H9 (cell line): ENCODE measurements around the gene BMPER. TPM values are rescaled to one million over a fixed set of nuclear protein-coding genes. Genes with fewer than 3 reads are reported as not detected.

Experiments
- DNase-seq: peaks from one replicate; pipeline ENCODE4 v3.0.0-alpha.2; 2017
- H2AFZ ChIP-seq: one replicate; pipeline ENCODE4 v1.6.1; 2013; ENCODE audit warnings: mild to moderate bottlenecking, low read length, control low read depth, moderate library complexity
- H2AK5ac ChIP-seq: 2 replicates; pipeline ENCODE4 v1.6.1; 2013; ENCODE audit warnings: low read length, control low read depth, mixed read lengths; ENCODE audit not compliant: insufficient read length
- H2BK120ac ChIP-seq: one replicate; pipeline ENCODE4 v1.6.1; 2013; ENCODE audit warnings: low read depth, mild to moderate bottlenecking, low read length, control low read depth, inconsistent platforms; ENCODE audit not compliant: poor library complexity, severe bottlenecking
- H2BK12ac ChIP-seq: 2 replicates; pipeline ENCODE4 v1.6.1; 2013; ENCODE audit warnings: low read length, control low read depth, mixed read lengths, low read depth; ENCODE audit not compliant: insufficient read length
- H2BK15ac ChIP-seq: 2 replicates; pipeline ENCODE4 v1.6.1; 2013; ENCODE audit warnings: low read depth, low read length, control low read depth
- H2BK20ac ChIP-seq: one replicate; pipeline ENCODE4 v1.6.1; 2013; ENCODE audit warnings: low read depth, mild to moderate bottlenecking, low read length, control low read depth, inconsistent platforms; ENCODE audit not compliant: poor library complexity, severe bottlenecking
- H2BK5ac ChIP-seq: 2 replicates; pipeline ENCODE4 v1.6.1; 2013; ENCODE audit warnings: low read length, control low read depth, mixed read lengths; ENCODE audit not compliant: insufficient read length
- H3K14ac ChIP-seq: 2 replicates; pipeline ENCODE4 v1.6.1; 2013; ENCODE audit warnings: low read length, control low read depth; ENCODE audit not compliant: insufficient read depth
- H3K18ac ChIP-seq: 2 replicates; pipeline ENCODE4 v1.6.1; 2013; ENCODE audit warnings: low read depth, mild to moderate bottlenecking, mixed read lengths, low read length, control low read depth; ENCODE audit not compliant: insufficient read length
- H3K23ac ChIP-seq: 2 replicates; pipeline ENCODE4 v1.6.1; 2013; ENCODE audit warnings: low read length, control low read depth, mixed read lengths, low read depth; ENCODE audit not compliant: insufficient read length
- H3K23me2 ChIP-seq: 2 replicates; pipeline ENCODE4 v1.6.1; 2013; ENCODE audit warnings: low read depth, mild to moderate bottlenecking, mixed read lengths, low read length, control low read depth; ENCODE audit not compliant: insufficient read length, poor library complexity, severe bottlenecking
- H3K27ac ChIP-seq: 2 replicates; pipeline ENCODE4 v1.5.1; 2013; ENCODE audit warnings: low read length, control low read depth, mixed read lengths, low read depth; ENCODE audit not compliant: insufficient read length
- H3K27me3 ChIP-seq: 2 replicates; pipeline ENCODE4 v1.6.1; 2013; ENCODE audit warnings: low read length, control low read depth, inconsistent platforms; ENCODE audit not compliant: insufficient read depth
- H3K4ac ChIP-seq: 2 replicates; pipeline ENCODE4 v1.6.1; 2013; ENCODE audit warnings: low read depth, mild to moderate bottlenecking, control low read depth, inconsistent platforms, low read length, moderate library complexity
- H3K4me1 ChIP-seq: 2 replicates; pipeline ENCODE4 v1.6.1; 2013; ENCODE audit warnings: low read length, control low read depth, inconsistent platforms; ENCODE audit not compliant: insufficient read depth
- H3K4me2 ChIP-seq: 2 replicates; pipeline ENCODE4 v1.6.1; 2013; ENCODE audit warnings: low read length, control low read depth, mixed read lengths; ENCODE audit not compliant: insufficient read length, insufficient read depth
- H3K56ac ChIP-seq: 2 replicates; pipeline ENCODE4 v1.6.1; 2013; ENCODE audit warnings: low read depth, mild to moderate bottlenecking, mixed read lengths, low read length, control low read depth; ENCODE audit not compliant: insufficient read length
- H3K79me1 ChIP-seq: 2 replicates; pipeline ENCODE4 v1.6.1; 2013; ENCODE audit warnings: low read depth, mild to moderate bottlenecking, moderate library complexity, low read length, control low read depth, inconsistent platforms; ENCODE audit not compliant: insufficient read depth, poor library complexity, severe bottlenecking
- H3K79me2 ChIP-seq: 2 replicates; pipeline ENCODE4 v1.6.1; 2013; ENCODE audit warnings: low read length, control low read depth, inconsistent platforms; ENCODE audit not compliant: insufficient read depth
- H3K9ac ChIP-seq: 2 replicates; pipeline ENCODE4 v1.6.1; 2013; ENCODE audit warnings: low read length, control low read depth, mixed read lengths; ENCODE audit not compliant: insufficient read length; ENCODE audit errors: extremely low read depth
- H3K9me3 ChIP-seq: one replicate; pipeline ENCODE4 v1.6.1; 2013; ENCODE audit warnings: low read depth, low read length, inconsistent platforms; ENCODE audit not compliant: control insufficient read depth
- H3T11ph ChIP-seq: one replicate; pipeline ENCODE4 v1.6.1; 2013; ENCODE audit warnings: mild to moderate bottlenecking, low read length, control low read depth, inconsistent platforms
- H4K20me1 ChIP-seq: one replicate; pipeline ENCODE4 v1.6.1; 2013; ENCODE audit not compliant: control insufficient read depth, insufficient read length, insufficient read depth
- H4K5ac ChIP-seq: 2 replicates; pipeline ENCODE4 v1.6.1; 2013; ENCODE audit warnings: low read depth, mild to moderate bottlenecking, mixed read lengths, low read length, control low read depth; ENCODE audit not compliant: insufficient read length
- H4K8ac ChIP-seq: replicated peaks from 2 replicates; pipeline ENCODE4 v1.6.1; 2013; ENCODE audit warnings: low read length, control low read depth, mixed read lengths, low read depth; ENCODE audit not compliant: insufficient read length
- H4K91ac ChIP-seq: 2 replicates; pipeline ENCODE4 v1.6.1; 2013; ENCODE audit warnings: low read depth, mild to moderate bottlenecking, moderate library complexity, mixed read lengths, low read length, control low read depth; ENCODE audit not compliant: insufficient read length
- H3K27ac Mint-ChIP-seq, 3 experiments: 2 replicates in 2 of 3; 3 replicates in 1 of 3; pipeline ENCODE4 v1.8.0; 2020 to 2021; ENCODE audit warnings: mixed read lengths in 3 of 3, mild to moderate bottlenecking in 1 of 3, moderate library complexity in 1 of 3
- H3K27me3 Mint-ChIP-seq: 2 replicates; pipeline ENCODE4 v1.8.0; 2021; ENCODE audit warnings: low read depth, mild to moderate bottlenecking, moderate library complexity, mixed read lengths
- H3K36me3 Mint-ChIP-seq, 3 experiments: 2 replicates in 2 of 3; 3 replicates in 1 of 3; pipeline ENCODE4 v1.8.0; 2020 to 2021; ENCODE audit warnings: low read depth in 3 of 3, mixed read lengths in 3 of 3; ENCODE audit not compliant: insufficient read depth in 1 of 3
- H3K4me1 Mint-ChIP-seq, 2 experiments: 2 replicates each; pipeline ENCODE4 v1.8.0; 2020; ENCODE audit warnings: mixed read lengths in 2 of 2
- H3K4me3 Mint-ChIP-seq, 2 experiments: 2 replicates in 1 of 2; 3 replicates in 1 of 2; pipeline ENCODE4 v1.8.0; 2020 to 2021; ENCODE audit warnings: mild to moderate bottlenecking in 2 of 2, mixed read lengths in 2 of 2, moderate library complexity in 1 of 2
- H3K9me3 Mint-ChIP-seq, 2 experiments: 2 replicates in 1 of 2; 3 replicates in 1 of 2; pipeline ENCODE4 v1.8.0; 2020; ENCODE audit warnings: mild to moderate bottlenecking in 2 of 2, mixed read lengths in 2 of 2, moderate library complexity in 1 of 2
- WGBS: extraction: QIAGEN DNeasy Blood & Tissue Kit; methylation state at CpG from one replicate; pipeline ENCODE4 v1.1.7; 2013; ENCODE audit warnings: missing lambda C conversion rate, low lambda C conversion rate, mixed read lengths; ENCODE audit not compliant: insufficient read length; ENCODE audit errors: extremely low coverage; 5-methylcytosine and 5-hydroxymethylcytosine counted together
- total RNA-seq: library from RNA; stranded (reverse); gene quantifications from 2 replicates; pipeline ENCODE4 v1.2.1, GENCODE V29; 2021
- TF ChIP-seq, protein P1 (sequence below): fragments of 200-600 bp; sonication (generic); conservative IDR thresholded peaks from 3 replicates; pipeline ENCODE4 v1.8.0; 2021; ENCODE audit warnings: antibody characterized with exemption, mild to moderate bottlenecking

The BMPER gene
- total RNA-seq, 1 experiment from 2014 or later: 0.20 TPM

DNA sequence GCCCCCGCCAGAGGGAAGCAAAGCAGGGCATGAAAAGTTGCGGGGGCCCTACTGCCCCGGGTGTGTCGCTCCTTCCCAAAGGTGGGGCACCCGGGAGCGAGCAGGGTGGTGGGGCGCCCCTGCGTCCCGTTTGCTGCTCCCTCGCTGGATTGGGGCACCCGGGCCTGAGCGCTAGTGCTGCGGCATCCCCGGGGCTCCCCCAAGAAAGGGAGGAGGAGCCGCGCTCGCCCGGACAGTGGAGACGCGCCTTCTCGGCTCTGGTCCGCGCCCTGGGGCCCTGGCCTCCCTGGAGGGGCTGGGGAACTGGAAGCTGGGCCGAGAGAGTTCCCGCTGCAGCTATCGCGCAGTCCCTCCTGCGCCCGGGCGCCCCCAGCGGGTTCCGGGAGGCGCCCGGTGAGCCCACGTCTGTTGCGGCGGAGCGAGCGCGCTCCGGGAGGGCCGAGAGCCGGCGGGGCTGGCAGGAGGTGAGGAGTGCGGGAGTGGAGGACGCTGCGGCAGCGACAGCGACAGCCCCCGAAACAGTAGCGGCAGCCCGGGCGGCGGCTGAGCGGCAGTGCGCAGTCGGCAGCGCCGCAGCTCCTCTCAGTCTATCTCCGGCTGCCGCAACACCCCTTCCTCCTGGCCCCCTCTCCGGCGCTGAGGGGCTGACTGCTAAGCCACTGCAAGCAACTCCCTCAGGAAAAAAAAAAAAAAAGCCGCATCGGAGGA is 504 bp upstream of the BMPER start:
- Histone ChIP-seq H2BK5ac (no peak overlapping the region), H3K9ac (no peak overlapping the region), H3K56ac (no peak overlapping the region), H4K91ac (no peak overlapping the region), H2BK20ac (no peak overlapping the region), H3K9me3 (no peaks in the 10 kb centered on the region), H3K27ac (no peak overlapping the region), H3K18ac (no peak overlapping the region), H3K79me2 (no peaks in the 10 kb centered on the region), H3K14ac (no peak overlapping the region), H3K4me2 (peak overlapping the region; percentile 100), H2BK12ac (no peak overlapping the region), H3K4me1 (peaks cover 3% of the 10 kb centered on the region), H3T11ph (no peak overlapping the region), H3K4ac (no peak overlapping the region), H2AK5ac (no peak overlapping the region), H4K8ac (no peak overlapping the region), H3K23me2 (peaks cover 21% of the 10 kb centered on the region), H4K20me1 (no peaks in the 10 kb centered on the region), H3K79me1 (no peaks in the 10 kb centered on the region), H2BK15ac (no peak overlapping the region), H2BK120ac (no peak overlapping the region), H3K23ac (no peak overlapping the region), H4K5ac (no peak overlapping the region), H3K27me3 (peaks cover 12% of the 10 kb centered on the region), H2AFZ (no peak overlapping the region)
- Mint-ChIP-seq H3K4me1 (peaks cover 25 to 30% of the 10 kb centered on the region in 2 experiments), H3K4me3 (peak overlapping the region; percentile 70 to 86), H3K27ac (no peak overlapping the region), H3K36me3 (no peaks in the 10 kb centered on the region), H3K27me3 (peaks cover 85% of the 10 kb centered on the region), H3K9me3 (no peaks in the 10 kb centered on the region; a peak in 1 of 5 replicates)
- WGBS: no CpG with 5 or more reads among the region's 65 CpGs
- DNase-seq: peak; percentile 72
- TF ChIP-seq, protein P1, sequence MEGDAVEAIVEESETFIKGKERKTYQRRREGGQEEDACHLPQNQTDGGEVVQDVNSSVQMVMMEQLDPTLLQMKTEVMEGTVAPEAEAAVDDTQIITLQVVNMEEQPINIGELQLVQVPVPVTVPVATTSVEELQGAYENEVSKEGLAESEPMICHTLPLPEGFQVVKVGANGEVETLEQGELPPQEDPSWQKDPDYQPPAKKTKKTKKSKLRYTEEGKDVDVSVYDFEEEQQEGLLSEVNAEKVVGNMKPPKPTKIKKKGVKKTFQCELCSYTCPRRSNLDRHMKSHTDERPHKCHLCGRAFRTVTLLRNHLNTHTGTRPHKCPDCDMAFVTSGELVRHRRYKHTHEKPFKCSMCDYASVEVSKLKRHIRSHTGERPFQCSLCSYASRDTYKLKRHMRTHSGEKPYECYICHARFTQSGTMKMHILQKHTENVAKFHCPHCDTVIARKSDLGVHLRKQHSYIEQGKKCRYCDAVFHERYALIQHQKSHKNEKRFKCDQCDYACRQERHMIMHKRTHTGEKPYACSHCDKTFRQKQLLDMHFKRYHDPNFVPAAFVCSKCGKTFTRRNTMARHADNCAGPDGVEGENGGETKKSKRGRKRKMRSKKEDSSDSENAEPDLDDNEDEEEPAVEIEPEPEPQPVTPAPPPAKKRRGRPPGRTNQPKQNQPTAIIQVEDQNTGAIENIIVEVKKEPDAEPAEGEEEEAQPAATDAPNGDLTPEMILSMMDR: no peak
